Panc1 (cell line): Measurements from ENCODE around the gene KCTD1. TPM values are rescaled to one million over a fixed set of nuclear protein-coding genes. Genes with fewer than 3 reads are reported as not detected.

ENCODE experiments used
- ATAC-seq: fragments of 200-7000 bp; cut with Tn5 transposase; 2 replicates; pipeline ENCODE4 v1.9.1; 2020; ENCODE audit warnings: mild to moderate bottlenecking, moderate library complexity
- BruUV-seq: library from RNA; stranded (reverse); fragments of 400-500 nt; replicated peaks from 2 replicates; lab custom pipeline; 2021; lab: Mats Ljungman, UMichigan
- CTCF ChIA-PET: fragments of 300-600 bp; sonication (Branson Sonifier 250); formaldehyde crosslinking; loops from one replicate; lab custom pipeline; 2022; ENCODE audit warnings: antibody characterized with exemption; lab: Charles Lee
- POLR2A ChIA-PET: fragments of 300-600 bp; sonication (Branson Sonifier 250); formaldehyde crosslinking; loops from one replicate; lab custom pipeline; 2022; ENCODE audit warnings: antibody characterized with exemption; lab: Charles Lee
- DNase-seq: peaks from one replicate; pipeline ENCODE4 v3.0.0-alpha.2; 2010; ENCODE audit warnings: low read depth, low spot score
- H3K27ac ChIP-seq: 2 replicates; pipeline ENCODE4 v1.5.1; 2011; ENCODE audit warnings: mild to moderate bottlenecking, low read length, inconsistent platforms
- H3K27me3 ChIP-seq: fragments of 200-500 bp; sonication (Bioruptor generic); 2 replicates; pipeline ENCODE4 v1.6.0; 2014; ENCODE audit warnings: low read length, inconsistent platforms; ENCODE audit not compliant: control insufficient read depth, insufficient read depth
- H3K36me3 ChIP-seq: fragments of 200-500 bp; sonication (Bioruptor generic); 2 replicates; pipeline ENCODE4 v1.5.1; 2014; ENCODE audit warnings: inconsistent platforms, mild to moderate bottlenecking, low read length, moderate library complexity; ENCODE audit not compliant: control insufficient read depth, insufficient read depth
- H3K4me1 ChIP-seq: 2 replicates; pipeline ENCODE4 v1.5.1; 2011; ENCODE audit warnings: inconsistent platforms, mild to moderate bottlenecking, low read length, moderate library complexity; ENCODE audit not compliant: control insufficient read depth, insufficient read depth
- H3K4me3 ChIP-seq, 2 experiments: 2 replicates each; pipeline ENCODE4 v1.5.1; 2011 to 2012; ENCODE audit warnings: low read depth in 2 of 2, low read length in 2 of 2, mild to moderate bottlenecking in 2 of 2, inconsistent platforms in 1 of 2, moderate library complexity in 1 of 2
- H3K9me3 ChIP-seq: fragments of 200-500 bp; sonication (Bioruptor generic); 2 replicates; pipeline ENCODE4 v1.5.1; 2014; ENCODE audit warnings: low read depth, mild to moderate bottlenecking, inconsistent platforms, low read length, moderate library complexity; ENCODE audit not compliant: control insufficient read depth, insufficient read depth
- POLR2AphosphoS5 ChIP-seq: IDR thresholded peaks from 2 replicates; pipeline ENCODE4 v1.6.1; 2012; ENCODE audit warnings: mild to moderate bottlenecking, low read depth, low read length, moderate library complexity
- SIN3A ChIP-seq: IDR thresholded peaks from 2 replicates; pipeline ENCODE4 v1.6.1; 2012; ENCODE audit warnings: low read depth, mild to moderate bottlenecking, low read length, moderate library complexity, borderline replicate concordance; ENCODE audit not compliant: insufficient read depth
- TCF7L2 ChIP-seq: IDR thresholded peaks from 2 replicates; pipeline ENCODE4 v1.6.1; 2011; ENCODE audit warnings: mild to moderate bottlenecking, low read depth, low read length, inconsistent platforms
- in situ Hi-C: cut with HindIII; loops from 2 replicates; pipeline ENCODE4 v1.10.0; 2016; ENCODE audit warnings: low sequenced_read_pairs, low pct_unique_long_range_greater_than_20kb
- intact Hi-C: fragments of 100-400 bp; cut with micrococcal nuclease; formaldehyde crosslinking; loops from one replicate; pipeline ENCODE4 v1.10.0; 2022; ENCODE audit not compliant: unreplicated experiment
- total RNA-seq: library from RNA; stranded (reverse); gene quantifications from one replicate; pipeline ENCODE4 v1.2.1, GENCODE V29; 2021; ENCODE audit not compliant: unreplicated experiment
- TF ChIP-seq, protein P1 (sequence below): fragments of 450-650 bp; IDR thresholded peaks from 2 replicates; pipeline ENCODE4 v1.5.1; 2017; ENCODE audit warnings: mild to moderate bottlenecking
- TF ChIP-seq, protein P2 (sequence below), 2 experiments: IDR thresholded peaks; 2 replicates each; pipeline ENCODE4 v1.6.1; 2011 to 2012; ENCODE audit warnings: low read depth in 2 of 2, control low read depth in 1 of 2, low read length in 1 of 2, mild to moderate bottlenecking in 1 of 2, moderate library complexity in 1 of 2; ENCODE audit not compliant: insufficient read depth in 1 of 2

The KCTD1 gene
- total RNA-seq, 1 experiment from 2014 or later, result 34.4 TPM

DNA sequence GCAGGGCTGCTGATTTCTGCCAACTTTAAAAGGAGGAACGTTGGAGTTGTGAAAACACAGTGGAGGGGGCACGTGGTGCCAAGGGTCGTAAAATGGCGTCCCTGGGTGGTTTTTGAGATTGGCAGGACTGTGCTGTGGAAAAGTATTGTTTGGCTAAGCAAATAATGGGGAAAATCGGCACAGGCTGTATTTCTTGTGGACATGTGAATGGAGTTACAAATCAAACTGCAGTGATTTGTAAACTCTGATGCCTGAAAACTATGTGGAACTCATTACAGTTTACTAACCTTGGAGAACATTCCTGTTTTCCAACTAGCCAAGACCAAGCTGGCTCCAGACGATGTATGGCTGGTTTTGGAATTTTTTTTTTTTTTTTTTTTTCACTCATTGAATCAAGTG, 68.7 kb downstream of the KCTD1 start:
- TSS peak; percentile 53 for BruUV-seq
- Histone ChIP-seq H3K4me1 (peaks cover 62% of the 10 kb centered on the region), H3K36me3 (peaks cover 3% of the 10 kb centered on the region), H3K4me3 (no peak overlapping the region), H3K27ac (peak overlapping the region; percentile 93), H3K9me3 (no peaks in the 10 kb centered on the region), H3K27me3 (no peaks in the 10 kb centered on the region)
- TF ChIP-seq TCF7L2, result no peak
- no peak for TF ChIP-seq SIN3A
- TF ChIP-seq, protein P1, sequence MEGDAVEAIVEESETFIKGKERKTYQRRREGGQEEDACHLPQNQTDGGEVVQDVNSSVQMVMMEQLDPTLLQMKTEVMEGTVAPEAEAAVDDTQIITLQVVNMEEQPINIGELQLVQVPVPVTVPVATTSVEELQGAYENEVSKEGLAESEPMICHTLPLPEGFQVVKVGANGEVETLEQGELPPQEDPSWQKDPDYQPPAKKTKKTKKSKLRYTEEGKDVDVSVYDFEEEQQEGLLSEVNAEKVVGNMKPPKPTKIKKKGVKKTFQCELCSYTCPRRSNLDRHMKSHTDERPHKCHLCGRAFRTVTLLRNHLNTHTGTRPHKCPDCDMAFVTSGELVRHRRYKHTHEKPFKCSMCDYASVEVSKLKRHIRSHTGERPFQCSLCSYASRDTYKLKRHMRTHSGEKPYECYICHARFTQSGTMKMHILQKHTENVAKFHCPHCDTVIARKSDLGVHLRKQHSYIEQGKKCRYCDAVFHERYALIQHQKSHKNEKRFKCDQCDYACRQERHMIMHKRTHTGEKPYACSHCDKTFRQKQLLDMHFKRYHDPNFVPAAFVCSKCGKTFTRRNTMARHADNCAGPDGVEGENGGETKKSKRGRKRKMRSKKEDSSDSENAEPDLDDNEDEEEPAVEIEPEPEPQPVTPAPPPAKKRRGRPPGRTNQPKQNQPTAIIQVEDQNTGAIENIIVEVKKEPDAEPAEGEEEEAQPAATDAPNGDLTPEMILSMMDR, result no peak
- TF ChIP-seq, protein P2, sequence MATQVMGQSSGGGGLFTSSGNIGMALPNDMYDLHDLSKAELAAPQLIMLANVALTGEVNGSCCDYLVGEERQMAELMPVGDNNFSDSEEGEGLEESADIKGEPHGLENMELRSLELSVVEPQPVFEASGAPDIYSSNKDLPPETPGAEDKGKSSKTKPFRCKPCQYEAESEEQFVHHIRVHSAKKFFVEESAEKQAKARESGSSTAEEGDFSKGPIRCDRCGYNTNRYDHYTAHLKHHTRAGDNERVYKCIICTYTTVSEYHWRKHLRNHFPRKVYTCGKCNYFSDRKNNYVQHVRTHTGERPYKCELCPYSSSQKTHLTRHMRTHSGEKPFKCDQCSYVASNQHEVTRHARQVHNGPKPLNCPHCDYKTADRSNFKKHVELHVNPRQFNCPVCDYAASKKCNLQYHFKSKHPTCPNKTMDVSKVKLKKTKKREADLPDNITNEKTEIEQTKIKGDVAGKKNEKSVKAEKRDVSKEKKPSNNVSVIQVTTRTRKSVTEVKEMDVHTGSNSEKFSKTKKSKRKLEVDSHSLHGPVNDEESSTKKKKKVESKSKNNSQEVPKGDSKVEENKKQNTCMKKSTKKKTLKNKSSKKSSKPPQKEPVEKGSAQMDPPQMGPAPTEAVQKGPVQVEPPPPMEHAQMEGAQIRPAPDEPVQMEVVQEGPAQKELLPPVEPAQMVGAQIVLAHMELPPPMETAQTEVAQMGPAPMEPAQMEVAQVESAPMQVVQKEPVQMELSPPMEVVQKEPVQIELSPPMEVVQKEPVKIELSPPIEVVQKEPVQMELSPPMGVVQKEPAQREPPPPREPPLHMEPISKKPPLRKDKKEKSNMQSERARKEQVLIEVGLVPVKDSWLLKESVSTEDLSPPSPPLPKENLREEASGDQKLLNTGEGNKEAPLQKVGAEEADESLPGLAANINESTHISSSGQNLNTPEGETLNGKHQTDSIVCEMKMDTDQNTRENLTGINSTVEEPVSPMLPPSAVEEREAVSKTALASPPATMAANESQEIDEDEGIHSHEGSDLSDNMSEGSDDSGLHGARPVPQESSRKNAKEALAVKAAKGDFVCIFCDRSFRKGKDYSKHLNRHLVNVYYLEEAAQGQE (IDR thresholded peaks at IDR 0.05; ENCODE audit: insufficient read depth in 1 of 2, low read depth in 2 of 2, low read length in 1 of 2), result no peak
- no peak for TF ChIP-seq POLR2AphosphoS5
- ATAC-seq (no peak), DNase-seq (no peak)
- POLR2A ChIA-PET, result interaction anchor here (0.6 kb wide), 1 partner anchor 34 kb away, joined by 3 read pairs; no protein-coding TSS in a partner anchor
- CTCF ChIA-PET, result interaction anchor here (0.7 kb wide), 1 partner anchor 11 kb away, joined by 12 read pairs; no protein-coding TSS in a partner anchor
- intact Hi-C loops (no loop called here), in situ Hi-C loops (no loop called here)

DNA sequence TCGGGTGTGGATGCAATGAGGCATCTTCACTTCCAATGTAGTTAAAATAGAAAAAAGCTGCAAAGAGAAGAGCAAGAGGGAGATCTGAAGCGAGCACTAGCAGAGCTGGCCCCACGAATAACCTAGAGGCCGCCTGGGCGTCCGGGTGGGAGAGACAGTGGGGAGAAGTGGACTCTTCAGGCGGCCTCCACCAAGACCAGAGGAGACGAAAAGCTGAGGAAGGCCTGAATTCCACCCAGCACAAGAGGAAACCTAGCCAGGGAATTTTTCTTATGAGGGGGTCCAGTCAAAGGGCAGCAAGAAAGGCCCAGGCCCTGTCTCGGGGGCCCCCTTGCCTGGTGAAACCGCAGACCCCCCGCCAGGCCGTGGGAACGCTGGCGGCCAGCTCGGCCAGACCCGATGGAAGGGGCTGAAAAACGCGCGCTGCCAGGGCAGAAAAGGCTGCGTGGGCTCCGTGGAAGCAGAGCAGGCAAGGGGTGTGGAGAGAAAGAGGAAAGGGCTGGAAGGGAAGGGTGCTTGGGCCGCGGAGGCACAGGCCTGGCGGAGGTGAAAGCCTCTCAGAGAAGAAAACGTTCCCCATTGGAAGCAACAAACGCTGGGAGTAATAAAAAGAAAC, 69.2 kb downstream of the KCTD1 start:
- Histone ChIP-seq H3K27me3 (no peaks in the 10 kb centered on the region), H3K4me3 (no peak overlapping the region), H3K4me1 (peaks cover 59% of the 10 kb centered on the region), H3K36me3 (peaks cover 4% of the 10 kb centered on the region), H3K27ac (peak overlapping the region; percentile 93), H3K9me3 (no peaks in the 10 kb centered on the region)
- intact Hi-C loops, result no loop called here
- ATAC-seq (no peak), DNase-seq (no peak)
- ChIA-PET CTCF (no interaction called here), POLR2A (interaction anchor here (0.6 kb wide), 1 partner anchor 34 kb away, joined by 3 read pairs; no protein-coding TSS in a partner anchor)
- BruUV-seq, result no TSS peak
- in situ Hi-C loops, result no loop called here
- TF ChIP-seq, protein P2 (IDR thresholded peaks at IDR 0.05; ENCODE audit: insufficient read depth in 1 of 2, low read depth in 2 of 2, low read length in 1 of 2), result no peak
- TF ChIP-seq, protein P1, result no peak
- TF ChIP-seq SIN3A (no peak), POLR2AphosphoS5 (no peak), TCF7L2 (no peak)
